Myocyte (in vitro differentiated cells): ENCODE measurements around the gene SLC15A3. TPM values are rescaled to one million over a fixed set of nuclear protein-coding genes. Genes with fewer than 3 reads are reported as not detected.

Experiments used
- DNase-seq: peaks from one replicate; pipeline ENCODE4 v3.0.0-alpha.2; 2012; ENCODE audit warnings: low read depth
- total RNA-seq: library from RNA; depleted of rRNA; stranded (reverse); fragments of >200 nt; gene quantifications from 2 replicates; pipeline ENCODE4 v1.2.3, GENCODE V29; 2014

SLC15A3 gene
- total RNA-seq, 1 donor from 2014 or later = 9.4 TPM

DNA sequence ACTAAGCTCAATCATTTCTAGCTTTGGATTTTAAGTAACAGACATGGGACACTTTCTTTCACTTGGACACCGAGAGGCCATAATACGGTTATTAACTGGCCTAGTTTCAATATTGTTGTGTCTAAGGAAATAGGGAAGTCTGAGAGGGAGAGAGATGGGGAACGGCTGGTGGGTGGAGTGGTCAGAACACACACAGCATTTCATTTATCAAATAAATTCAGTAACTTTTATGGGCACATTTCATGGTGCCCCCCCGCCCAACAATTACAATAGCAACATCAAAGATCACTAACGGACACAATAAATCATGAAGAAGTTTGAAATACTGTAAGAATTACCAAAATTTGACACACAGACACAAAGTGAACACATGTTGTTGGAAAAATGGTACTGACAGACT is 56.3 kb downstream of the SLC15A3 start:
- no peak for DNase-seq

- no peak for DNase-seq
Observed at GRCh38 chr11:60891103-60891741, 60.8 kb downstream of the SLC15A3 start.

DNA sequence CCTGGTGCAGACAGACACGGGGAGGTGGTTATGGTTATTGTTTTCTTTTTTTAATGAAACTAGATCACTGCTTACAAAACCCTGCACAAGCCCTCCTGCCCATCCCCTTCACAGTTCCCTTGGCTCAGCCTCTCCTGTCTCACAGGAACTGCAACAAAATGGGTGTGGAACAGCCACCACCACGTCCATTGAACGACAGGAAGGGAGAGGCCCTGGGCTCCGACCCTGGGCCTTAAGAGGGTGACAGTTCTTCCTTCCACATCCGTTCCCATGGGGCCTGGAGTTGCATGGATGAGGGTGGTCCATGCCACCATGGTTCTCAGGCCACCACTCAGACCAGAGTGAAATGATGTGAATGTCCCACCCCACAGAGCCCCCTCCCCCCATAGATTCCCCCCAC is 61.3 kb downstream of the SLC15A3 start:
- no peak for DNase-seq

DNA sequence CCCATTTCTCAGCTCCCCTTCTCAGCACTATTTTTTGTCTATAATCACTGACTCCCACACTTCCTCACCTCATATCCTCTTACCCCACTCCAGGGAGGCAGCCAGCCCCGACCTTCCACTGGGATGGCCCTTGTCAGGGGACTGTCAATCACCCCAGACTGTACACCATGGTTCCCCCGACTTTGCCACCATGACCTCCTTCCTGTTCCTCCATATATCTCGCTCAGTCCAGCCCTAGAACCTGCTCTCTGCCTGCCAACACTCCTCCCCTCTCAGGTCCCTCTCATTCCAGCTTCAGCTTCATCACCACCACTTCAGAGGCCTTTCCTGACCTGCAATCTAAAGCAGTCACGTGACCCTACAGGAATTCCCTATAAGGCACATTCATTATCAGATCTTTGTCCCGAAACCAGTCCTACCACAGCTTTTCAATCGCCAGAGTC is 62.1 kb downstream of the SLC15A3 start:
- no peak for DNase-seq

GRCh38 chr11:60887556-60887955 is 64.4 kb downstream of the SLC15A3 start:
- peak; percentile 63 for DNase-seq

Other genes starting within 250 kb of the SLC15A3 start
- not detected in 2 replicates for gene MS4A18, start 227.5 kb downstream of the SLC15A3 start, total RNA-seq
- gene MS4A15, start 195.3 kb downstream of the SLC15A3 start, total RNA-seq = not detected in 2 replicates
- gene MS4A10, start 166.8 kb downstream of the SLC15A3 start, total RNA-seq = not detected in 2 replicates
- gene CCDC86, start 110.1 kb downstream of the SLC15A3 start, total RNA-seq = 19.2 and 24.1 TPM in 2 replicates
- gene PTGDR2, start 96.2 kb downstream of the SLC15A3 start, total RNA-seq = not detected in 2 replicates
- gene ZP1, start 84.6 kb downstream of the SLC15A3 start, total RNA-seq = not detected in 2 replicates
- gene PRPF19, start 45.6 kb downstream of the SLC15A3 start, total RNA-seq = 41.9 and 51.4 TPM in 2 replicates
- 91.8 and 108 TPM in 2 replicates for gene TMEM109, start 38.0 kb downstream of the SLC15A3 start, total RNA-seq
- gene TMEM132A, start 27.7 kb downstream of the SLC15A3 start, total RNA-seq = 76.1 and 94.4 TPM in 2 replicates
- gene CD6, start 19.5 kb upstream of the SLC15A3 start, total RNA-seq = 0.08 TPM in 1 of 2 replicates, not detected in the other
- gene CD5, start 150.3 kb upstream of the SLC15A3 start, total RNA-seq = not detected in 2 replicates
- 17.3 and 24.4 TPM in 2 replicates for gene VPS37C, start 209.2 kb upstream of the SLC15A3 start, total RNA-seq